Neural cell (in vitro differentiated cells): ENCODE measurements around the gene P2RY1. TPM values are rescaled to one million over a fixed set of nuclear protein-coding genes. Genes with fewer than 3 reads are reported as not detected.
"Not testable (repeated sequence)": the region's sequence is repeated elsewhere in the genome, so short reads cannot be mapped to it uniquely, and the experiment has no call there.

Experiments
- H2AFZ ChIP-seq: fragments of 200-600, 300-800 bp; sonication (generic), shearing (Covaris generic); 2 replicates; pipeline ENCODE4 v1.6.0; 2014; ENCODE audit warnings: low read depth, mild to moderate bottlenecking, antibody characterized with exemption, low read length, moderate library complexity
- H3F3A ChIP-seq: fragments of 200-600 bp; shearing (Covaris generic); 2 replicates; pipeline ENCODE4 v1.6.1; 2016; ENCODE audit warnings: mild to moderate bottlenecking, moderate library complexity, mixed read lengths, antibody characterized with exemption, low read length; ENCODE audit not compliant: insufficient read depth, poor library complexity, severe bottlenecking
- H3K27ac ChIP-seq: fragments of 200-600, 300-800 bp; sonication (generic), shearing (Covaris generic); 2 replicates; pipeline ENCODE4 v1.5.1; 2014; ENCODE audit warnings: mild to moderate bottlenecking, low read length, moderate library complexity
- H3K27me3 ChIP-seq: fragments of 300-800, 200-600 bp; sonication (generic), shearing (Covaris generic); 2 replicates; pipeline ENCODE4 v1.6.0; 2014; ENCODE audit warnings: mild to moderate bottlenecking, low read depth, low read length, moderate library complexity; ENCODE audit not compliant: insufficient read depth
- H3K36me3 ChIP-seq: fragments of 300-800, 200-600 bp; sonication (generic), shearing (Covaris generic); 2 replicates; pipeline ENCODE4 v1.5.1; 2014; ENCODE audit warnings: mild to moderate bottlenecking, antibody characterized with exemption, low read length, moderate library complexity; ENCODE audit not compliant: insufficient read depth
- H3K4me2 ChIP-seq: fragments of 300-800, 200-600 bp; sonication (generic), shearing (Covaris generic); 2 replicates; pipeline ENCODE4 v1.6.0; 2014; ENCODE audit warnings: mild to moderate bottlenecking, low read length
- H3K4me3 ChIP-seq: fragments of 300-800, 200-600 bp; sonication (generic), shearing (Covaris generic); 2 replicates; pipeline ENCODE4 v1.5.1; 2014; ENCODE audit warnings: mild to moderate bottlenecking, low read length, moderate library complexity
- H3K79me2 ChIP-seq: fragments of 200-600 bp; shearing (Covaris generic); replicated peaks from 2 replicates; pipeline ENCODE4 v1.6.0; 2014; ENCODE audit warnings: mild to moderate bottlenecking, low read length, moderate library complexity; ENCODE audit not compliant: insufficient read depth
- H3K9ac ChIP-seq: fragments of 300-800, 200-600 bp; sonication (generic), shearing (Covaris generic); 2 replicates; pipeline ENCODE4 v1.6.1; 2016; ENCODE audit warnings: mild to moderate bottlenecking, low read length, mixed read lengths
- H3K9me2 ChIP-seq: fragments of 200-600 bp; shearing (Covaris generic); 2 replicates; pipeline ENCODE4 v1.6.1; 2016; ENCODE audit warnings: mild to moderate bottlenecking, low read length, mixed read lengths; ENCODE audit not compliant: insufficient read depth
- H3K9me3 ChIP-seq: fragments of 200-600, 300-800 bp; sonication (generic), shearing (Covaris generic); 2 replicates; pipeline ENCODE4 v1.6.1; 2016; ENCODE audit warnings: mild to moderate bottlenecking, mixed run types, low read length, moderate library complexity, mixed read lengths
- H4K20me1 ChIP-seq: fragments of 200-600 bp; shearing (Covaris generic); 2 replicates; pipeline ENCODE4 v1.6.1; 2016; ENCODE audit warnings: mild to moderate bottlenecking, mixed run types; ENCODE audit not compliant: insufficient read depth
- EP300 ChIP-seq: fragments of 450-650 bp; conservative IDR thresholded peaks from 2 replicates; pipeline ENCODE4 v1.6.1; 2014; ENCODE audit warnings: antibody characterized with exemption, mild to moderate bottlenecking, moderate library complexity; ENCODE audit not compliant: poor library complexity, severe bottlenecking
- EZH2 ChIP-seq: fragments of 200-600, 300-800 bp; shearing (Covaris generic), sonication (generic); IDR thresholded peaks from 2 replicates; pipeline ENCODE4 v1.6.1; 2014; ENCODE audit warnings: antibody characterized with exemption, low read length, borderline replicate concordance, mild to moderate bottlenecking; ENCODE audit not compliant: insufficient read depth, poor library complexity, severe bottlenecking
- MXI1 ChIP-seq: fragments of 450-650 bp; conservative IDR thresholded peaks from 2 replicates; pipeline ENCODE4 v1.6.1; 2014; ENCODE audit warnings: antibody characterized with exemption, mild to moderate bottlenecking; ENCODE audit not compliant: poor library complexity, severe bottlenecking
- POLR2AphosphoS5 ChIP-seq: IDR thresholded peaks from 2 replicates; pipeline ENCODE4 v1.6.1; 2012
- RAD21 ChIP-seq: fragments of 450-650 bp; conservative IDR thresholded peaks from 2 replicates; pipeline ENCODE4 v1.6.1; 2014; ENCODE audit warnings: antibody characterized with exemption, mild to moderate bottlenecking, moderate library complexity
- SMC3 ChIP-seq: fragments of 450-650 bp; conservative IDR thresholded peaks from 2 replicates; pipeline ENCODE4 v1.6.1; 2014; ENCODE audit warnings: antibody characterized with exemption, mild to moderate bottlenecking, moderate library complexity; ENCODE audit not compliant: poor library complexity
- TAF1 ChIP-seq: IDR thresholded peaks from 2 replicates; pipeline ENCODE4 v1.6.1; 2012; ENCODE audit warnings: low read depth
- polyA plus RNA-seq: library from polyadenylated mRNA; depleted of rRNA; stranded (reverse); fragments of >200 nt; gene quantifications from 2 replicates; pipeline ENCODE4 v1.2.3, GENCODE V29; 2014
- TF ChIP-seq, protein P1 (sequence below): IDR thresholded peaks from 2 replicates; pipeline ENCODE4 v1.6.1; 2012; ENCODE audit warnings: borderline replicate concordance
- TF ChIP-seq, protein P2 (sequence below): fragments of 450-650 bp; IDR thresholded peaks from 2 replicates; pipeline ENCODE4 v1.5.1; 2014; ENCODE audit warnings: antibody characterized with exemption, mild to moderate bottlenecking, moderate library complexity; ENCODE audit not compliant: poor library complexity, severe bottlenecking

The P2RY1 gene
- polyA plus RNA-seq, 1 donor from 2014 or later, result 3.0 TPM

DNA sequence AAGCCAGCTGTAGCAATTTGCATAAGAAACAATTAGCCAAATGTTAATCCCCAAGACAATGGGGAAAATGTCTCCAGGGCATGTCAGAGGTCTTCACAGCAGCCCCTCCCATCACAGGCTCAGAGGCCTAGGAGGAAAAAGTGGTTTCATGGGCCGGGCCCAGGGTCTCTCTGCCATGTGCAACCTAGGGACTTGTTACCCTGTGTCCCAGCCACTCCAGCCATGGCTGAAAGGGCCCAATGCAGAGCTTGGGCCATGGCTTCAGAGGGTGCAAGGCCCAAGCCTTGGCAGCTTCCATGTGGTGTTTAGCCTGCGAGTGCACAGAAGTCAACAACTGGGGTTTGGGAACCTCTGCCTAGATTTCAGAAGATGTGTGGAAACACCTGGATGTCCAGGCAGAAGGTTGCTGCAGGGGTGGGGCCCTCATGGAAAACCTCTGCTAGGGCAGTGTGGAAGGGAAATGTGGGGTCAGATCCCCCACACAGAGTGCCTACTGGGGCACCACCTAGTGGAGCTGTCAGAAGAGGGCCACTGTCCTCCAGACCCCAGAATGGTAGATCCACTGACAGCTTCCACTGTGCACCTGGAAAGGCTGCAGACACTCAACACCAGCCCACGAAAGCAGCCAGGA lies 11.8 kb downstream of the P2RY1 start:
- H3K79me2 ChIP-seq, H3K9me3 ChIP-seq, H3K9ac ChIP-seq: not testable (repeated sequence)

DNA sequence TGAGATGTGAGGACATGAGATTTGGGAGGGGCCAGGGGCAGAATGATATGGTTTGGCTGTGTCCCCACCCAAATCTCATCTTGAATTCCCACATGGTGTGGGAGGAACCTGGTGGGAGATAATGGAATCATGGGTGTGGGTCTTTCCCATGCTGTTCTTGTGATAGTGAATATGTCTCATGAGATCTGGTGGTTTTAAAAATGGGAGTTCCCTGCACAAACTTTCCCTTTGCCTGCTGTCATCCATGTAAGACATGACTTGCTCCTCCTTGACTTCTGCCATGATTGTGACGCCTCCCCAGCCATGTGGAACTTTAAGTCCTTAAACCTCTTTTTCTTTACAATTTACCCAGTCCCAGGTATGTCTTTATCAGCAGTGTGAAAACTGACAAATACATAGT lies 12.7 kb downstream of the P2RY1 start:
- H3K79me2 ChIP-seq, H3K27ac ChIP-seq, H3K4me2 ChIP-seq, H3K4me3 ChIP-seq, H2AFZ ChIP-seq, H3K9me3 ChIP-seq, H4K20me1 ChIP-seq, H3K27me3 ChIP-seq, H3K36me3 ChIP-seq, H3K9me2 ChIP-seq, H3F3A ChIP-seq, H3K9ac ChIP-seq: not testable (repeated sequence)

More for the DNA sequence above, 11.8 kb downstream of the P2RY1 start:
- not testable (repeated sequence) for H3K4me3 ChIP-seq, H3K9me2 ChIP-seq, H2AFZ ChIP-seq, H3F3A ChIP-seq, H3K27ac ChIP-seq, H3K27me3 ChIP-seq, H3K4me2 ChIP-seq, H3K36me3 ChIP-seq, H4K20me1 ChIP-seq

DNA sequence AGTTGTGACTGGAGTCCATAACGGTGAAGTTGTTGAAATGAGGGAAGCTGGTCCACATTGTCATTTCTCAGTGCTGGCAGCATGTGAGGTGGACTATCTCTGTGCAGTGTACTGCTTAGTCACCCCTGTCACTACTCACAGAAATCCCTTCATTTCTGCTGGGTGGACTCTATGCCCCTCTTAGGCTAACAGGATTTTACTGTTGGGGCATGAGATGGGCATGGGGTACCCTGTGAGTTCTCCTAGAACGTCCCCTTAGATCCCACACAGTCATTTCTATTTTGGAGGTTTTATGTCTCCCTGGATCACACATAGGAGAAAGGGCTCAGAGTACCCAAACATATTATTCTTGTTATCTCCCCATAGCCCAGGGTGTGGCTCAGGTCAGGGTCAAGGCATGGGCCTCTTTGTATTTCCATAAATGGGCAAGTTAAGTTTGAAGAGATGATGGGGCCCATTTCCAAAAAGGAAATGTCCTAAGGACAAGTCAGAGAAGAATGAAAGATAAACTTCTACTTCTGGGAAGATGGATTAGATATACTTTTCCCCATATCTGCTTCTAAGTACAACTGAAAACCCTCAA lies 15.2 kb downstream of the P2RY1 start:
- Histone ChIP-seq H3K9ac (no peak overlapping the region), H3K27ac (no peak overlapping the region), H3F3A (no peaks in the 10 kb centered on the region), H2AFZ (no peak overlapping the region), H3K36me3 (no peaks in the 10 kb centered on the region), H3K4me2 (no peak overlapping the region), H3K9me3 (no peaks in the 10 kb centered on the region), H3K9me2 (no peaks in the 10 kb centered on the region), H3K79me2 (no peaks in the 10 kb centered on the region), H3K4me3 (no peak overlapping the region), H4K20me1 (no peaks in the 10 kb centered on the region), H3K27me3 (no peaks in the 10 kb centered on the region)
- TF ChIP-seq EP300, result no peak
- TF ChIP-seq, protein P1, sequence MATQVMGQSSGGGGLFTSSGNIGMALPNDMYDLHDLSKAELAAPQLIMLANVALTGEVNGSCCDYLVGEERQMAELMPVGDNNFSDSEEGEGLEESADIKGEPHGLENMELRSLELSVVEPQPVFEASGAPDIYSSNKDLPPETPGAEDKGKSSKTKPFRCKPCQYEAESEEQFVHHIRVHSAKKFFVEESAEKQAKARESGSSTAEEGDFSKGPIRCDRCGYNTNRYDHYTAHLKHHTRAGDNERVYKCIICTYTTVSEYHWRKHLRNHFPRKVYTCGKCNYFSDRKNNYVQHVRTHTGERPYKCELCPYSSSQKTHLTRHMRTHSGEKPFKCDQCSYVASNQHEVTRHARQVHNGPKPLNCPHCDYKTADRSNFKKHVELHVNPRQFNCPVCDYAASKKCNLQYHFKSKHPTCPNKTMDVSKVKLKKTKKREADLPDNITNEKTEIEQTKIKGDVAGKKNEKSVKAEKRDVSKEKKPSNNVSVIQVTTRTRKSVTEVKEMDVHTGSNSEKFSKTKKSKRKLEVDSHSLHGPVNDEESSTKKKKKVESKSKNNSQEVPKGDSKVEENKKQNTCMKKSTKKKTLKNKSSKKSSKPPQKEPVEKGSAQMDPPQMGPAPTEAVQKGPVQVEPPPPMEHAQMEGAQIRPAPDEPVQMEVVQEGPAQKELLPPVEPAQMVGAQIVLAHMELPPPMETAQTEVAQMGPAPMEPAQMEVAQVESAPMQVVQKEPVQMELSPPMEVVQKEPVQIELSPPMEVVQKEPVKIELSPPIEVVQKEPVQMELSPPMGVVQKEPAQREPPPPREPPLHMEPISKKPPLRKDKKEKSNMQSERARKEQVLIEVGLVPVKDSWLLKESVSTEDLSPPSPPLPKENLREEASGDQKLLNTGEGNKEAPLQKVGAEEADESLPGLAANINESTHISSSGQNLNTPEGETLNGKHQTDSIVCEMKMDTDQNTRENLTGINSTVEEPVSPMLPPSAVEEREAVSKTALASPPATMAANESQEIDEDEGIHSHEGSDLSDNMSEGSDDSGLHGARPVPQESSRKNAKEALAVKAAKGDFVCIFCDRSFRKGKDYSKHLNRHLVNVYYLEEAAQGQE, result no peak
- TF ChIP-seq POLR2AphosphoS5, result no peak
- no peak for TF ChIP-seq RAD21
- no peak for TF ChIP-seq TAF1
- no peak for TF ChIP-seq MXI1
- TF ChIP-seq, protein P2, sequence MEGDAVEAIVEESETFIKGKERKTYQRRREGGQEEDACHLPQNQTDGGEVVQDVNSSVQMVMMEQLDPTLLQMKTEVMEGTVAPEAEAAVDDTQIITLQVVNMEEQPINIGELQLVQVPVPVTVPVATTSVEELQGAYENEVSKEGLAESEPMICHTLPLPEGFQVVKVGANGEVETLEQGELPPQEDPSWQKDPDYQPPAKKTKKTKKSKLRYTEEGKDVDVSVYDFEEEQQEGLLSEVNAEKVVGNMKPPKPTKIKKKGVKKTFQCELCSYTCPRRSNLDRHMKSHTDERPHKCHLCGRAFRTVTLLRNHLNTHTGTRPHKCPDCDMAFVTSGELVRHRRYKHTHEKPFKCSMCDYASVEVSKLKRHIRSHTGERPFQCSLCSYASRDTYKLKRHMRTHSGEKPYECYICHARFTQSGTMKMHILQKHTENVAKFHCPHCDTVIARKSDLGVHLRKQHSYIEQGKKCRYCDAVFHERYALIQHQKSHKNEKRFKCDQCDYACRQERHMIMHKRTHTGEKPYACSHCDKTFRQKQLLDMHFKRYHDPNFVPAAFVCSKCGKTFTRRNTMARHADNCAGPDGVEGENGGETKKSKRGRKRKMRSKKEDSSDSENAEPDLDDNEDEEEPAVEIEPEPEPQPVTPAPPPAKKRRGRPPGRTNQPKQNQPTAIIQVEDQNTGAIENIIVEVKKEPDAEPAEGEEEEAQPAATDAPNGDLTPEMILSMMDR, result no peak
- no peak for TF ChIP-seq EZH2
- no peak for TF ChIP-seq SMC3
